Tibial nerve (tissue), 4 donors: ENCODE data around the gene TP53INP2.

Source experiments
- CTCF ChIP-seq, 5 experiments: fragments of 200-600 bp in 3 of 5; fragments of 450-650 bp in 2 of 5; sonication (generic) in 3 of 5; IDR thresholded peaks; one replicate each; pipeline ENCODE4 v1.5.1; 2016 to 2019; ENCODE audit warnings: antibody characterized with exemption in 5 of 5, mild to moderate bottlenecking in 3 of 5, moderate library complexity in 2 of 5
- EP300 ChIP-seq, 2 donors: sonication (generic); formaldehyde crosslinking; IDR thresholded peaks; one replicate each; pipeline ENCODE4 v1.6.1; 2017; ENCODE audit warnings: antibody characterized with exemption in 2 of 2, mild to moderate bottlenecking in 1 of 2
- POLR2A ChIP-seq, 2 donors: fragments of 450-650 bp; IDR thresholded peaks; one replicate each; pipeline ENCODE4 v1.6.1; 2017; ENCODE audit warnings: antibody characterized with exemption in 2 of 2, mild to moderate bottlenecking in 2 of 2, moderate library complexity in 2 of 2

- TF ChIP-seq CTCF (IDR thresholded peaks at IDR 0.05) (peak in 1 of 5 experiments; percentile 44), POLR2A (IDR thresholded peaks at IDR 0.05) (peak; percentile 79 to 93), EP300 (IDR thresholded peaks at IDR 0.05) (peak; percentile 27 to 72)
Measured at GRCh38 chr20:34704177-34705007, at the start of gene TP53INP2.
